HL-60 (cell line): ENCODE results near the gene ANKRD11.

Source experiments
- DNase-seq, 2 experiments: peaks; one replicate each; pipeline ENCODE4 v3.0.0-alpha.2; 2010 to 2020; ENCODE audit warnings: low read depth in 1 of 2, low spot score in 1 of 2
- H3K27ac ChIP-seq: fragments of 250-450 bp; sonication (Bioruptor Pico); replicated peaks from 2 replicates; pipeline ENCODE4 v1.5.1; 2020; ENCODE audit warnings: mild to moderate bottlenecking, moderate library complexity
- H3K27me3 ChIP-seq: fragments of 250-450 bp; sonication (Bioruptor Pico); 2 replicates; pipeline ENCODE4 v1.5.1; 2021; ENCODE audit warnings: mild to moderate bottlenecking, moderate library complexity; ENCODE audit not compliant: insufficient read depth, poor library complexity, severe bottlenecking
- H3K4me3 ChIP-seq: replicated peaks from 2 replicates; pipeline ENCODE4 v1.5.1; 2011; ENCODE audit warnings: mild to moderate bottlenecking, control low read depth, low read length; ENCODE audit not compliant: insufficient read depth
- CTCF ChIP-seq: IDR thresholded peaks from one replicate; pipeline ENCODE4 v1.5.1; 2011; ENCODE audit warnings: low read length, control low read depth, inconsistent platforms; ENCODE audit not compliant: insufficient read depth
- GABPA ChIP-seq: IDR thresholded peaks from 2 replicates; pipeline ENCODE4 v1.6.1; 2012; ENCODE audit warnings: low read depth
- POLR2AphosphoS5 ChIP-seq: IDR thresholded peaks from 2 replicates; pipeline ENCODE4 v1.6.1; 2012; ENCODE audit warnings: low read depth
- REST ChIP-seq: IDR thresholded peaks from 2 replicates; pipeline ENCODE4 v1.6.1; 2012; ENCODE audit warnings: low read depth; ENCODE audit not compliant: insufficient replicate concordance
- SPI1 ChIP-seq: IDR thresholded peaks from 2 replicates; pipeline ENCODE4 v1.6.1; 2012; ENCODE audit warnings: low read depth, mild to moderate bottlenecking, borderline replicate concordance

The ANKRD11 gene

GRCh38 chr16:89418352-89418751 is 72.0 kb downstream of the ANKRD11 start:
- no peak for TF ChIP-seq CTCF
- TF ChIP-seq GABPA, result no peak
- no peak for TF ChIP-seq SPI1
- no peak for TF ChIP-seq POLR2AphosphoS5
- no peak for TF ChIP-seq REST
- no peak overlapping the region for H3K27ac ChIP-seq

GRCh38 chr16:89417352-89417751 is 73.0 kb downstream of the ANKRD11 start:
- H3K27ac ChIP-seq, result no peak overlapping the region
- DNase-seq, result no peak
- no peaks in the 10 kb centered on the region for H3K27me3 ChIP-seq
- no peak for TF ChIP-seq GABPA
- TF ChIP-seq SPI1, result no peak
- no peak for TF ChIP-seq CTCF
- no peak for TF ChIP-seq POLR2AphosphoS5
- no peak overlapping the region for H3K4me3 ChIP-seq

More at GRCh38 chr16:89418352-89418751, 72.0 kb downstream of the ANKRD11 start:
- DNase-seq, result no peak
- H3K27me3 ChIP-seq, result no peaks in the 10 kb centered on the region
- H3K4me3 ChIP-seq, result no peak overlapping the region

GRCh38 chr16:89413811-89414585 is 76.4 kb downstream of the ANKRD11 start:
- DNase-seq, result no peak
- Histone ChIP-seq H3K27ac (no peak overlapping the region), H3K27me3 (no peaks in the 10 kb centered on the region), H3K4me3 (no peak overlapping the region)
- no peak for TF ChIP-seq GABPA
- TF ChIP-seq POLR2AphosphoS5, result no peak
- no peak for TF ChIP-seq SPI1

GRCh38 chr16:89412811-89413210 is 77.5 kb downstream of the ANKRD11 start:
- Histone ChIP-seq H3K4me3 (no peak overlapping the region), H3K27me3 (no peaks in the 10 kb centered on the region), H3K27ac (no peak overlapping the region)
- DNase-seq, result no peak
- TF ChIP-seq REST (no peak), SPI1 (no peak), GABPA (no peak), CTCF (no peak), POLR2AphosphoS5 (no peak)
